HG03354 (cell line): Measurements from ENCODE around the gene ANKFN1.

ENCODE experiments used
- ATAC-seq: cut with Tn5 transposase; IDR thresholded peaks from one replicate; pipeline ENCODE4 v1.9.1; 2021; ENCODE audit warnings: mild to moderate bottlenecking; ENCODE audit not compliant: unreplicated experiment, poor library complexity, severe bottlenecking

The ANKFN1 gene

DNA sequence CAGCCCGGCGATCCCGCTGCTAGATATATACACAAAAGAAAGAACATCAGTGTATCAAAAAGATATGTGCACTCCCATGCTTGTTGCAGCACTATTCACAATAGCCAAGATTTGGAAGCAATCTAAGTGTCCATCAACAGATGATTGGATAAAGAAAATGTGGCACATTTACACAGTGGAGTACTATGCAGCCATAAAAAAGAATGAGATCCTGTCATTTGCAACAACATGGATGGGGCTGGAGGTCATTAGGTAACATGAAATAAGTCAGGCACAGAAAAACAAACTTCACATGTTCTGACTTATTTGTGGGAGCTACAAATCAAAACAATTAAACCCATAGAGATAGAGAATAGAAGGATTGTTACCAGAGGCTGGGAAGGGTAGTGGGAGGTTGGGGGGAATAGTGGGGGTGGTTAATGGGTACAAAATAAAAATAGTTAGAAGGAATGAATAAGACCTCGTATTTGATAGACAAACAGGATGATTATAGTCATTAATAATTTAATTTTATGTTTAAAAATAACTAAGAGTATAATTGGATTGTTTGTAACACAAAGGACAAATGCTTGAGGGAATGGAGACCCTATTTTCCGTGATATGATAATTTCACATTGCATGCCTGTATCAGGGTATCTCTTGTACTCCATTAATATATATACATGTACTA lies 263.5 kb downstream of the ANKFN1 start:
- ATAC-seq = no peak

DNA sequence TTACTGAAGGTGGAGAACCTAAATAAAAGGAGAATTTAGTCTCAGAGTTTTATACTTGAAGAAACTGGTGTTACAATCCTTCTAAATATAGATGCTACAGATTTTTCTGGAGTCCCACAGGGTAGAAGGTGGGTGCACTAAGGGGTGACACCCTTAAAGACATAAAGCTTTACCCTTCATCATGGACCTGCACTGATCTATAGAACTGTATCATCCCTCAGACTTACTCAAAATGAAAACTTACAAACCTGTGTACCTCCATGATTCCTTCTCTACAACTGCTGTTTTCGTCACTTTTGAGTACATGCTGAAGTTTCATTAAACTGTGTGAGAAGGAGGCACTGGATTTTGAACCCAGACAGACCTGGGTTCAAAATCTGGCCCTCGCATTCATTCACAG lies 270.7 kb downstream of the ANKFN1 start:
- no peak for ATAC-seq

DNA sequence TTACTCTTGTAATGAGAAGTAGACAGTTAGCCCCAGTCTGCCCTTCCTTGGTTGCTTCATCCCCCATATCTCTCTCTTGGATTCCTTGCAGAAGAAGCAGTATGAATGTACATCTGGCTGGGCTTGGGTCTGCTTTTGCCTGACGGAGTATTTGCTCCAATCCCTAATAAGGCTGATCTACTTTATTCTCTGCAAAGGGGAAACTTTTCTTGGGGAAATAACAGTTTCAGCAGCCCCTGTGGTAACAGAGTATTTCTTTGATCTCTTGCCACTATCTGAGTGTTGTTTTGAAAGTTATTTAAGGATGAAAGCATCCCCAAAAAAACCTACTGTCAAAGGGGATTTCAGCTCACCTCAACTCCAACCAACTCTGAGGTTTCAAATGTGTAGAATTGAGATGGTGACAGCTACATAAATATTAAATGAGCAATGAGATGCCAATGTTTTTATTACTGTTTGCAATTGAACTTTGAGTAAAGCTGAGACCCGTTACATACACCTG lies 271.3 kb downstream of the ANKFN1 start:
- no peak for ATAC-seq

DNA sequence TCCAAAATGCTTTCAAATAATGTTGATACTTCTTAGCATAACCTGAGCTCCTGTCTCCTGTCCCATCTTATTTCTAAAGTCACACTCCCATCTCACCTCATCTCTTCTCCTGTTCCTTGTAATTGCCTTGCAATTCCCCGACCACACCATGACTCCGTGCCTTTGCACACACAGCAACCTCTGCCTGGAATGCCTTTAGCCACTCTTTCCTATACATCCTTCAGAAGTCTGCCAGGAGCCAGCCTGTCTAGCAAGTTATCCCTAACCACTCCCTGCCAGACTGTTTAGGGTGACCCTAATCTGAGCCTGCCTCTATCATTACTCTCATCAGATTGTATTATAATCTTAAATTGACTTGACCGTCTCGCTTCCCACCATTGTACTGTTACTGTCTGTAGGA lies 272.2 kb downstream of the ANKFN1 start:
- ATAC-seq = no peak

DNA sequence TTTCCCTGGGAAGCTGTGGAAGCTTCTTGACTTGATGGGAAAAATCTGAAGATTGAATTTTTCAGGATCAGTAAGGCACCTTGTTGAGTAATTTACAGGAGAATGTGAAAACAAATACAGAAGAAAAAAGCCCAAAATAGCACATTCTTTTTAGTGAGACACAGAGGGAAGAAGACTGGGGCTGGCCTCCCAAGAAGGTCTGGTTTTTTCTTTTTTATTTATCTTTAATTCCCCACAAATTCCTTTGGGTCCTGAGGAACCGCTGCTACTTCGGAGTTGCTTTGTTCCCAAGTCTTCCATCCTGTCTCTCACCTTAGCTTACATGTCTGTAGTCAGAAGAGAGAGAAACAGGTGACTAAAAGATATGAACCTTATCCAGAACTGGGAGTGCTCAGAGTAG lies 273.6 kb downstream of the ANKFN1 start:
- no peak for ATAC-seq

- no peak for ATAC-seq
Measured at GRCh38 chr17:56431736-56432135, 278.5 kb downstream of the ANKFN1 start.

- ATAC-seq = no peak
Measured at GRCh38 chr17:56432443-56432842, 279.2 kb downstream of the ANKFN1 start.

GRCh38 chr17:56434610-56435009 lies 281.3 kb downstream of the ANKFN1 start:
- ATAC-seq = no peak

- ATAC-seq = no peak
Measured at GRCh38 chr17:56436142-56436541, 282.9 kb downstream of the ANKFN1 start.

GRCh38 chr17:56440419-56440818 lies 287.1 kb downstream of the ANKFN1 start:
- no peak for ATAC-seq

- ATAC-seq = no peak
Measured at GRCh38 chr17:56441308-56441707, 288.0 kb downstream of the ANKFN1 start.

GRCh38 chr17:56445692-56446411 lies 292.6 kb downstream of the ANKFN1 start:
- no peak for ATAC-seq

- ATAC-seq = no peak
Measured at GRCh38 chr17:56447171-56447570, 293.9 kb downstream of the ANKFN1 start.

GRCh38 chr17:56448371-56448770 lies 295.1 kb downstream of the ANKFN1 start:
- no peak for ATAC-seq

- ATAC-seq = no peak
Measured at GRCh38 chr17:56449176-56449575, 295.9 kb downstream of the ANKFN1 start.

DNA sequence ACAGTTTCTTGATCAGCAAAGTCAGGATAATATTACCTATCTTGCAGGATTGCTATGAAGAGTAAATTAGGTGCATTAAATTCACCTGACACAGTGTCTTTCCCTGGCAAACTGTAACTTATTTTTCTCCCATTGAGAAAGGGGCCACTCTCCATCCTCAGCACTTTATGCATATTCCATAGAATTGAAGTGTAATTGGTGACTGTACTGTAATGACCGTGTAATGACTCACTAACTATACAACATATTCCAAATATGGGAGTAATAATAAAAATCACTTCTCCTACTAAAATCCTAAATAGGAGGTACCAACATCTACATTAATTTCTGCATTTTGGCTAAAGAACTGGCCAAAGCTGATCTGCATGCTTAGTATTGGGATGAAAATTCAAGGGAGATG lies 298.4 kb downstream of the ANKFN1 start:
- no peak for ATAC-seq

DNA sequence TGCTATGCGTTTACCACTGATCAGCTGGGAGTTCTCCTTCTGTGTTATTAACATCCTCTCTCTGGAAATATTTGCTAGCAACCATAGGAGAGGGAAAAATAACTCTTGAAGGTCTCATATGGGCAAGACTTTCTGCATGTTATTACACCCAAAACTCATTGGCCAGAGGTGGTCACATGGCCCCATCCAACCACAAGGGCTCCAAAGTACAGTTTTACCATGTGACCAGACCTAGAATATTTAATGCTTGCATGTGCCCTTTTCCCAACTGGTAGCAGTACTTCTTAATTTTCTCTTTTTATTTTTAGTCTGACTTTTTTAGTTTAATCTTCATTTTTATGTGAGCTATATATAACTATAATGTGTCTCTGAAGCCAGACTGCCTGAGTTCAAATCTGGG lies 299.2 kb downstream of the ANKFN1 start:
- ATAC-seq = no peak

DNA sequence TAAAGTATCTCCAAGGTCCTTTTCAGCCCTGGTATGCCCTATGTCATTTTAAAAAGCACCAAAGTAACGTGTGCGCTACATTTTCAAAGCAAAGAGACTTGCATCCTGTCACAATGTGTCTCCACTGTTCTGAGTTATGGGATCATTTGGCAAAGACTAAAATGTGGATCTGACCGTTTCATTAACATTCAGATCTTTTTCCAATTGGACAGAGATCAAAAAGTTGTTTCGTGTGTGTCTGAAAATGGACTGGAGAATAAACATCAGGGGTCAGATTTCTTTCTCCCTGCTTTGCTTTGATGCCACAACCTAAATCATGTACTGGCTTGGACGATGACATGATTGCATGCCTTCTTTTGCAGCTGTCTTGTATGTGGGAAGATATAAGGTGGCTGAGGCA lies 304.2 kb downstream of the ANKFN1 start:
- no peak for ATAC-seq

DNA sequence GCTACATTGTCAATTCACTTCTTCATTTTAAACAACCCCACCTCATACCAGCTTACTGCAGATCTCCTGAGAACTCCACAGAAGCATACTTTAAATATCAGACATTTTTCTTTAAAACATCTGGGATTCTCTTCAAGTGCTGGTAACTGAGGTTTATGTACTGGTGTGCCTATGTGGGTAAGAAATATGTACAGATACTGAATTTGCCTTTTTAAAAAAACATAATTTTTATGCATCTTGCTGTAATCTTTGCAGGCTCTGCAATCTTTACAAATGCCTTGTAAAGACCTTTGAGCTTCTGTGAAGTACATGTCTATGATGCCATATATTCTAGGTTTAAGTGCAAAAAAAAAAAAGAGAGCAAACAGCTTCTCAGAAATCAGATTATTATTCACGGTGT lies 312.6 kb downstream of the ANKFN1 start:
- ATAC-seq = no peak

DNA sequence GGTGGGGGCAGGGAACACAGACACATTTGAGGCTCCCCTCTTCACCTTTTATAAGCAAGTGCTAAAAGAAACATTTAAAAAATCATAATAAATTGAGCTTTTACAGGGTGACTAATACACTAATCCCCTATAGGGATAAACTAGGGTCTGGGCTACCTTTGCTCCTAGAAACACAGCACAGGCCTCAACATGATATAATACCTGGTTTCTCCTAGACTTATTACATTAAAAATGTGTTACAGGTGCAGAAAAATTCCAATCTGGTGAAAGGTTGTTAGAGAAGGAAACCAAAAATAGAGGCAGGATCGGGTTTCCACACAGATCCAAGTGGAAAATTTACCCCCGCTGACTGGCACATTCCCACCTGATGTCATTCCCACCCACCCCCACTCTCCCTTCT lies 315.6 kb downstream of the ANKFN1 start:
- no peak for ATAC-seq

- ATAC-seq = no peak
Measured at GRCh38 chr17:56471696-56472095, 318.4 kb downstream of the ANKFN1 start.
